T-helper 9 cell (primary cell): ENCODE results near the gene EFCAB6.

Source experiments
- DNase-seq: peaks from one replicate; pipeline ENCODE4 v3.0.0-alpha.2; 2020

EFCAB6 gene

GRCh38 chr22:43497956-43498855, 313.9 kb downstream of the EFCAB6 start:
- no peak for DNase-seq

- no peak for DNase-seq
These were observed 318.8 kb downstream of the EFCAB6 start for GRCh38 chr22:43493297-43493696.

GRCh38 chr22:43491737-43492136, 320.4 kb downstream of the EFCAB6 start:
- no peak for DNase-seq

GRCh38 chr22:43491177-43491576, 320.9 kb downstream of the EFCAB6 start:
- no peak for DNase-seq

- no peak for DNase-seq
These were observed 321.8 kb downstream of the EFCAB6 start for GRCh38 chr22:43490311-43490710.

- DNase-seq: no peak
These were observed 323.2 kb downstream of the EFCAB6 start for GRCh38 chr22:43488937-43489336.

- no peak for DNase-seq
These were observed 323.9 kb downstream of the EFCAB6 start for GRCh38 chr22:43488031-43488866.

GRCh38 chr22:43487311-43488030, 324.6 kb downstream of the EFCAB6 start:
- no peak for DNase-seq

GRCh38 chr22:43485502-43486089, 326.5 kb downstream of the EFCAB6 start:
- no peak for DNase-seq

- no peak for DNase-seq
These were observed 327.9 kb downstream of the EFCAB6 start for GRCh38 chr22:43484227-43484626.

- no peak for DNase-seq
These were observed 328.4 kb downstream of the EFCAB6 start for GRCh38 chr22:43483669-43484068.

- no peak for DNase-seq
These were observed 328.8 kb downstream of the EFCAB6 start for GRCh38 chr22:43483266-43483665.

GRCh38 chr22:43482318-43482625, 329.8 kb downstream of the EFCAB6 start:
- no peak for DNase-seq

GRCh38 chr22:43481568-43482317, 330.4 kb downstream of the EFCAB6 start:
- DNase-seq: no peak

- no peak for DNase-seq
These were observed 332.1 kb downstream of the EFCAB6 start for GRCh38 chr22:43479962-43480361.

GRCh38 chr22:43479301-43479950, 332.7 kb downstream of the EFCAB6 start:
- no peak for DNase-seq
